A673 (cell line): ENCODE results near the gene HOXB1. TPM values are rescaled to one million over a fixed set of nuclear protein-coding genes. Genes with fewer than 3 reads are reported as not detected.
"Not testable (repeated sequence)": the region's sequence is repeated elsewhere in the genome, so short reads cannot be mapped to it uniquely, and the experiment has no call there.

Experiments used
- BruUV-seq: library from RNA; stranded (reverse); fragments of 400-500 nt; replicated peaks from 2 replicates; lab custom pipeline; 2021; lab: Mats Ljungman, UMichigan
- CTCF ChIA-PET: fragments of 300-600 bp; sonication (Branson Sonifier 250); formaldehyde crosslinking; loops from one replicate; lab custom pipeline; 2022; ENCODE audit warnings: antibody characterized with exemption; lab: Charles Lee
- POLR2A ChIA-PET: fragments of 300-600 bp; sonication (Branson Sonifier 250); formaldehyde crosslinking; loops from one replicate; lab custom pipeline; 2022; ENCODE audit warnings: antibody characterized with exemption; ENCODE audit not compliant: low non-redundant PET; lab: Charles Lee
- DNase-seq: peaks from one replicate; pipeline ENCODE4 v3.0.0-alpha.2; 2015; ENCODE audit warnings: low spot score
- H3K27ac ChIP-seq: fragments of 200-600 bp; sonication (generic); 2 replicates; pipeline ENCODE4 v1.5.1; 2016; ENCODE audit warnings: mixed run types, low read depth, mild to moderate bottlenecking, mixed read lengths, antibody characterized with exemption, low read length; ENCODE audit not compliant: poor library complexity, severe bottlenecking
- H3K27me3 ChIP-seq: fragments of 200-600 bp; sonication (generic); replicated peaks from 2 replicates; pipeline ENCODE4 v1.6.1; 2017; ENCODE audit warnings: mixed run types, low read depth, mild to moderate bottlenecking, mixed read lengths, antibody characterized with exemption, low read length; ENCODE audit not compliant: insufficient read depth, poor library complexity
- H3K36me3 ChIP-seq: fragments of 200-600 bp; sonication (generic); 2 replicates; pipeline ENCODE4 v1.6.1; 2016; ENCODE audit warnings: mixed run types, mild to moderate bottlenecking, mixed read lengths, antibody characterized with exemption, low read length; ENCODE audit not compliant: insufficient read depth, poor library complexity, severe bottlenecking
- H3K4me1 ChIP-seq: fragments of 200-600 bp; sonication (generic); 2 replicates; pipeline ENCODE4 v1.6.1; 2017; ENCODE audit warnings: mixed run types, mild to moderate bottlenecking, mixed read lengths, antibody characterized with exemption, low read length; ENCODE audit not compliant: insufficient read depth, poor library complexity, severe bottlenecking
- H3K4me3 ChIP-seq: fragments of 200-600 bp; sonication (generic); 2 replicates; pipeline ENCODE4 v1.5.1; 2016; ENCODE audit warnings: low read depth, mixed run types, mild to moderate bottlenecking, mixed read lengths, low read length; ENCODE audit not compliant: poor library complexity, severe bottlenecking
- H3K9me3 ChIP-seq: fragments of 200-600 bp; sonication (generic); 2 replicates; pipeline ENCODE4 v1.6.1; 2016; ENCODE audit warnings: mixed run types, low read depth, mild to moderate bottlenecking, mixed read lengths, antibody characterized with exemption, low read length; ENCODE audit not compliant: poor library complexity, severe bottlenecking
- EZH2 ChIP-seq: fragments of 200-600 bp; sonication (generic); IDR thresholded peaks from 2 replicates; pipeline ENCODE4 v1.6.1; 2017; ENCODE audit warnings: borderline replicate concordance, low read depth, mild to moderate bottlenecking, mixed read lengths, antibody characterized with exemption, low read length; ENCODE audit not compliant: poor library complexity, severe bottlenecking
- intact Hi-C: fragments of 100-400 bp; cut with micrococcal nuclease; formaldehyde crosslinking; loops from one replicate; pipeline ENCODE4 v1.10.0; 2022; ENCODE audit not compliant: unreplicated experiment
- total RNA-seq: library from RNA; stranded (reverse); gene quantifications from 2 replicates; pipeline ENCODE4 v1.2.3, GENCODE V29; 2021
- TF ChIP-seq, protein P1 (sequence below): fragments of 300-800, 200-600 bp; sonication (generic); conservative IDR thresholded peaks from 2 replicates; pipeline ENCODE4 v1.5.1; 2017; ENCODE audit warnings: low read depth, mild to moderate bottlenecking, antibody characterized with exemption, low read length, moderate library complexity, mixed read lengths

The HOXB1 gene
- total RNA-seq, 1 experiment from 2014 or later, result not detected

DNA sequence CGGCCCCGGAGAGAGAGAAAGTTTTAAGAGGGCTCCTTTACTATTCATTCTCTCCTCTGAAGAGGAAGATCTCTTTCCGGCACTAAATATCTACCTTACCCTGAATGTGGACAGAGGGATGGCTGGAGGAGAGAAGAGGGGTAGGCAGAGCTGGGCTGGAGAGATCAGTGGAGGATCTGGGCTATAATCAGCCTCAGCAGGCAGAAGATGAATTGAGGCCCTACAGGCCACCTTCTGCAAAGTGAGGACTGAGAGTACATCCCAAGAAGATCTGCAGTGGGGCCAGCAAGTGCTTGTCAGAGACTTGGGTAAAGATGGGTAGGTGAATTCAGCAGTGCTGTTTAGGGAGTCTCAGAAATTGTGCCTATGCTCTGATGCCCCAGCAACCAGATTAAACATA is 6.5 kb upstream of the HOXB1 start:
- TF ChIP-seq EZH2, result no peak
- TF ChIP-seq, protein P1, sequence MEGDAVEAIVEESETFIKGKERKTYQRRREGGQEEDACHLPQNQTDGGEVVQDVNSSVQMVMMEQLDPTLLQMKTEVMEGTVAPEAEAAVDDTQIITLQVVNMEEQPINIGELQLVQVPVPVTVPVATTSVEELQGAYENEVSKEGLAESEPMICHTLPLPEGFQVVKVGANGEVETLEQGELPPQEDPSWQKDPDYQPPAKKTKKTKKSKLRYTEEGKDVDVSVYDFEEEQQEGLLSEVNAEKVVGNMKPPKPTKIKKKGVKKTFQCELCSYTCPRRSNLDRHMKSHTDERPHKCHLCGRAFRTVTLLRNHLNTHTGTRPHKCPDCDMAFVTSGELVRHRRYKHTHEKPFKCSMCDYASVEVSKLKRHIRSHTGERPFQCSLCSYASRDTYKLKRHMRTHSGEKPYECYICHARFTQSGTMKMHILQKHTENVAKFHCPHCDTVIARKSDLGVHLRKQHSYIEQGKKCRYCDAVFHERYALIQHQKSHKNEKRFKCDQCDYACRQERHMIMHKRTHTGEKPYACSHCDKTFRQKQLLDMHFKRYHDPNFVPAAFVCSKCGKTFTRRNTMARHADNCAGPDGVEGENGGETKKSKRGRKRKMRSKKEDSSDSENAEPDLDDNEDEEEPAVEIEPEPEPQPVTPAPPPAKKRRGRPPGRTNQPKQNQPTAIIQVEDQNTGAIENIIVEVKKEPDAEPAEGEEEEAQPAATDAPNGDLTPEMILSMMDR, result no peak
- CTCF ChIA-PET, result no interaction called here
- no peaks in the 10 kb centered on the region for H3K27me3 ChIP-seq
- no peaks in the 10 kb centered on the region for H3K9me3 ChIP-seq
- no peak overlapping the region for H3K27ac ChIP-seq
- no peak for DNase-seq
- intact Hi-C loops, result no loop called here
- no peaks in the 10 kb centered on the region for H3K36me3 ChIP-seq
- no peak overlapping the region for H3K4me3 ChIP-seq
- H3K4me1 ChIP-seq, result peaks cover 13% of the 10 kb centered on the region
- BruUV-seq, result no TSS peak
- POLR2A ChIA-PET, result no interaction called here

DNA sequence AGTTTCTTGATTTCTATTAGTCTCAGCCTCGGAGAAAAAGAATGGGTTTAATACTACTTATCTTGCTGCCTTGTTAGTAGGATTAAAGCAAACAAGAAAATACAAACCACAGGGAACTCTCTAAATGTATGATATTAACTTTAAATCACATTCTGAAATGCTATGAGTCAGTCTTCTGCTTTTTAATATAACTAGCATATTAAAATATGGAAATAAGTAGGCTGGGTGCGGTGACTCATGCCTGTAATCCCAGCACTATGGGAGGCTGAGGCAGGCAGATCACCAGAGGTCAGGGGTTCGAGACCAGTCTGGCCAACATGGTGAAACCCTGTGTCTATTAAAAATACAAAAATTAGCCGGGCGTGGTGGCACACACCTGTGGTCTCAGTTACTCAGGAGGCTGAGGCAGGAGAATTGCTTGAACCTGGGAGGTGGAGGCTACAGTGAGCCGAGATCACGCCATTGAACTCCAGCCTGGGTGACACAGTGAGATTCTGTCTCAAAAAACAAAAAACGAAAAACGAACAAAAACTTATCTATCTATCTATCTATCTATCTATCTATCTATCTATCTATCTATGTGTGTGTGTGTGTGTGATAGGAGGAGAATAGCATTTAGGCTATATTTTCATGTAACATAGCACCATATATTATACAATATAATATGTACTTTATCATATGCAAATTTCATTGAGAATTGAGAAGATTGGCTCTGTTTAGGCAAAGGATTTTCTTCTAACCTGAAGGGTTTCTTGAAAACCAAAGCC is 5.2 kb upstream of the HOXB1 start:
- H3K27ac ChIP-seq, H3K4me3 ChIP-seq, POLR2A ChIA-PET, DNase-seq, H3K27me3 ChIP-seq, intact Hi-C loops, BruUV-seq, H3K36me3 ChIP-seq, H3K9me3 ChIP-seq, CTCF ChIA-PET: not testable (repeated sequence)
- peaks cover 11% of the 10 kb centered on the region for H3K4me1 ChIP-seq

DNA sequence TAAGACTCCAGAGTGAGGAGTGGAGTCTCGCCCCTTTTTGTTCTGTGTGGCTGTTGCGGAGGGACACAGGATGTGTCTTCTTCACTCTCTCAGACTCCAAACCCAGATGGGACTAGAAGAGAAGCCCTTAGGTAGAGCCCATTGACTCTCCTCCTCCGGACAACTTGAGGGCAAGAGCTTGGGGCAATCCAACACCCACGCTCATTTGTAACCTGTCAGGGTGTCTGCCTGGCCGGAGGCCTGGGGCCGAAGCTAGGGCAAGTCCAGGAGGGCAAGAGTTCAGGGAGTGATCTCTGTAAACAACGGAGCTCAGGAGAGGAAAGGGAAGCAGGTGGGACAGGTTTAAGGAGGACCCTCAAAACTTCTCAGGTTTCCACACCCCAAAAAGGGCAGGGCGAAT is 1.4 kb upstream of the HOXB1 start:
- TF ChIP-seq EZH2, result no peak
- TF ChIP-seq, protein P1, result no peak
- no peak for DNase-seq
- no peaks in the 10 kb centered on the region for H3K36me3 ChIP-seq
- no peak overlapping the region for H3K4me3 ChIP-seq
- no peaks in the 10 kb centered on the region for H3K27me3 ChIP-seq
- peaks cover 8% of the 10 kb centered on the region for H3K4me1 ChIP-seq
- no TSS peak for BruUV-seq
- no peak overlapping the region for H3K27ac ChIP-seq
- CTCF ChIA-PET, result no interaction called here
- no peaks in the 10 kb centered on the region for H3K9me3 ChIP-seq
- POLR2A ChIA-PET, result interaction anchor here (0.6 to 0.7 kb wide), 2 partner anchors 9 to 29 kb away, joined by 3 to 5 read pairs; no protein-coding TSS in a partner anchor
- intact Hi-C loops, result no loop called here
